ENCODE measurements around the gene KRT73.
"Not testable (repeated sequence)": the region's sequence is repeated elsewhere in the genome, so short reads cannot be mapped to it uniquely, and the experiment has no call there.

KRT73 gene

GRCh38 chr12:52603314-52603713 is 15.0 kb downstream of the KRT73 start:
- in situ Hi-C loops (cut with MboI; ENCODE audit: low sequenced_read_pairs) = no loop called here

- in situ Hi-C loops (cut with MboI; ENCODE audit: low sequenced_read_pairs) = no loop called here
Measured at GRCh38 chr12:52602552-52602951, 15.8 kb downstream of the KRT73 start.

GRCh38 chr12:52601671-52602070 is 16.7 kb downstream of the KRT73 start:
- in situ Hi-C loops (cut with MboI; ENCODE audit: low sequenced_read_pairs) = no loop called here

- in situ Hi-C loops (cut with MboI; ENCODE audit: low sequenced_read_pairs) = no loop called here
Measured at GRCh38 chr12:52600941-52601481, 17.3 kb downstream of the KRT73 start, which contains the start of gene KRT72. Gene KRT72, minus strand, starts transcription at chr12:52601463. Its CDS starts 11 bp downstream, at chr12:52601452.

GRCh38 chr12:52600475-52600874 is 17.9 kb downstream of the KRT73 start:
- in situ Hi-C loops (cut with MboI; ENCODE audit: low sequenced_read_pairs) = no loop called here

- in situ Hi-C loops (cut with MboI; ENCODE audit: low sequenced_read_pairs) = no loop called here
Measured at GRCh38 chr12:52600071-52600470, 18.3 kb downstream of the KRT73 start.

- in situ Hi-C loops (cut with MboI; ENCODE audit: low sequenced_read_pairs) = no loop called here
Measured at GRCh38 chr12:52598966-52599365, 19.4 kb downstream of the KRT73 start.

- in situ Hi-C loops (cut with MboI; ENCODE audit: low sequenced_read_pairs) = not testable (repeated sequence)
Measured at GRCh38 chr12:52594237-52594636, 24.1 kb downstream of the KRT73 start.

- in situ Hi-C loops (cut with MboI; ENCODE audit: low sequenced_read_pairs) = no loop called here
Measured at GRCh38 chr12:52591521-52591920, 26.8 kb downstream of the KRT73 start.

GRCh38 chr12:52590021-52590420 is 28.3 kb downstream of the KRT73 start:
- in situ Hi-C loops (cut with MboI; ENCODE audit: low sequenced_read_pairs) = no loop called here

- in situ Hi-C loops (cut with MboI; ENCODE audit: low sequenced_read_pairs) = no loop called here
Measured at GRCh38 chr12:52587563-52587962, 30.8 kb downstream of the KRT73 start.

- in situ Hi-C loops (cut with MboI; ENCODE audit: low sequenced_read_pairs) = no loop called here
Measured at GRCh38 chr12:52585946-52586345, 32.4 kb downstream of the KRT73 start.

- in situ Hi-C loops (cut with MboI; ENCODE audit: low sequenced_read_pairs) = no loop called here
Measured at GRCh38 chr12:52585066-52585465, 33.3 kb downstream of the KRT73 start.

GRCh38 chr12:52584156-52584682 is 34.1 kb downstream of the KRT73 start:
- in situ Hi-C loops (cut with MboI; ENCODE audit: low sequenced_read_pairs) = no loop called here

GRCh38 chr12:52582971-52583456 is 35.3 kb downstream of the KRT73 start:
- in situ Hi-C loops (cut with MboI; ENCODE audit: low sequenced_read_pairs) = no loop called here

GRCh38 chr12:52582486-52582885 is 35.9 kb downstream of the KRT73 start:
- in situ Hi-C loops (cut with MboI; ENCODE audit: low sequenced_read_pairs) = no loop called here

- in situ Hi-C loops (cut with MboI; ENCODE audit: low sequenced_read_pairs) = no loop called here
Measured at GRCh38 chr12:52581481-52581880, 36.9 kb downstream of the KRT73 start.

- in situ Hi-C loops (cut with MboI; ENCODE audit: low sequenced_read_pairs) = no loop called here
Measured at GRCh38 chr12:52581066-52581465, 37.3 kb downstream of the KRT73 start.

- in situ Hi-C loops (cut with MboI; ENCODE audit: low sequenced_read_pairs) = no loop called here
Measured at GRCh38 chr12:52580496-52580895, 37.9 kb downstream of the KRT73 start.

GRCh38 chr12:52579468-52580465 is 38.6 kb downstream of the KRT73 start:
- in situ Hi-C loops (cut with MboI; ENCODE audit: low sequenced_read_pairs) = no loop called here

- in situ Hi-C loops (cut with MboI; ENCODE audit: low sequenced_read_pairs) = no loop called here
Measured at GRCh38 chr12:52578469-52578868, 39.9 kb downstream of the KRT73 start.

GRCh38 chr12:52577316-52577715 is 41.0 kb downstream of the KRT73 start:
- in situ Hi-C loops (cut with MboI; ENCODE audit: low sequenced_read_pairs) = no loop called here
